Measurements from ENCODE around the gene CACNA2D1. TPM values are rescaled to one million over a fixed set of nuclear protein-coding genes. Genes with fewer than 3 reads are reported as not detected.

Gene CACNA2D1
- polyA plus RNA-seq, 1 experiment, result 6.0 TPM

GRCh38 chr7:82327898-82328297 is 115.7 kb downstream of the CACNA2D1 start:
- Histone ChIP-seq H3K36me3 (ENCODE audit: control insufficient read depth, insufficient read depth, low read length) (no peaks in the 10 kb centered on the region), H3K4me3 (ENCODE audit: low read depth, low read length) (no peak overlapping the region), H3K27me3 (ENCODE audit: control insufficient read depth, insufficient read depth, low read length) (no peaks in the 10 kb centered on the region)
- DNase-seq (ENCODE audit: low read depth), result no peak
- ChIA-PET CTCF (interaction anchor here (0.6 to 1.2 kb wide), 3 partner anchors 10 to 18 kb away, joined by 3 read pairs; no protein-coding TSS in a partner anchor), POLR2A (no interaction called here)
- TF ChIP-seq CTCF (IDR thresholded peaks at IDR 0.05; ENCODE audit: insufficient read depth, low read depth, low read length), result no peak

GRCh38 chr7:82325416-82325815 is 118.2 kb downstream of the CACNA2D1 start:
- ChIA-PET CTCF (no interaction called here), POLR2A (no interaction called here)
- DNase-seq (ENCODE audit: low read depth), result no peak
- no peak for TF ChIP-seq CTCF (IDR thresholded peaks at IDR 0.05; ENCODE audit: insufficient read depth, low read depth, low read length)
- H3K36me3 ChIP-seq (ENCODE audit: control insufficient read depth, insufficient read depth, low read length), result no peaks in the 10 kb centered on the region
- no peak overlapping the region for H3K4me3 ChIP-seq (ENCODE audit: low read depth, low read length)
- no peaks in the 10 kb centered on the region for H3K27me3 ChIP-seq (ENCODE audit: control insufficient read depth, insufficient read depth, low read length)

- CTCF ChIA-PET, result interaction anchor here (0.7 kb wide), 1 partner anchor 11 kb away, joined by 3 read pairs; no protein-coding TSS in a partner anchor
- H3K4me3 ChIP-seq (ENCODE audit: low read depth, low read length), result no peak overlapping the region
- no peak for DNase-seq (ENCODE audit: low read depth)
- no peak for TF ChIP-seq CTCF (IDR thresholded peaks at IDR 0.05; ENCODE audit: insufficient read depth, low read depth, low read length)
- no peaks in the 10 kb centered on the region for H3K36me3 ChIP-seq (ENCODE audit: control insufficient read depth, insufficient read depth, low read length)
- H3K27me3 ChIP-seq (ENCODE audit: control insufficient read depth, insufficient read depth, low read length), result no peaks in the 10 kb centered on the region
- POLR2A ChIA-PET, result no interaction called here
Measured at GRCh38 chr7:82323806-82324205, 119.8 kb downstream of the CACNA2D1 start.

- Histone ChIP-seq H3K36me3 (ENCODE audit: control insufficient read depth, insufficient read depth, low read length) (no peaks in the 10 kb centered on the region), H3K4me3 (ENCODE audit: low read depth, low read length) (no peak overlapping the region), H3K27me3 (ENCODE audit: control insufficient read depth, insufficient read depth, low read length) (no peaks in the 10 kb centered on the region)
- no peak for TF ChIP-seq CTCF (IDR thresholded peaks at IDR 0.05; ENCODE audit: insufficient read depth, low read depth, low read length)
- ChIA-PET CTCF (no interaction called here), POLR2A (no interaction called here)
- DNase-seq (ENCODE audit: low read depth), result peak; percentile 53
Measured at GRCh38 chr7:82319674-82320118, 123.9 kb downstream of the CACNA2D1 start.

GRCh38 chr7:82318786-82319185 is 124.8 kb downstream of the CACNA2D1 start:
- no peaks in the 10 kb centered on the region for H3K27me3 ChIP-seq (ENCODE audit: control insufficient read depth, insufficient read depth, low read length)
- DNase-seq (ENCODE audit: low read depth), result no peak
- TF ChIP-seq CTCF (IDR thresholded peaks at IDR 0.05; ENCODE audit: insufficient read depth, low read depth, low read length), result no peak
- H3K4me3 ChIP-seq (ENCODE audit: low read depth, low read length), result no peak overlapping the region
- POLR2A ChIA-PET, result no interaction called here
- CTCF ChIA-PET, result interaction anchor here (1.6 kb wide), 1 partner anchor 17 kb away, joined by 3 read pairs; no protein-coding TSS in a partner anchor
- H3K36me3 ChIP-seq (ENCODE audit: control insufficient read depth, insufficient read depth, low read length), result no peaks in the 10 kb centered on the region
